Measurements from ENCODE around the gene ARID1B. TPM values are rescaled to one million over a fixed set of nuclear protein-coding genes. Genes with fewer than 3 reads are reported as not detected.
A peak's percentile ranks its signal among the peaks of the same experiment; 100 is the strongest.

The ARID1B gene
- total RNA-seq, 1 experiment from 2014 or later: 91.7 TPM

DNA sequence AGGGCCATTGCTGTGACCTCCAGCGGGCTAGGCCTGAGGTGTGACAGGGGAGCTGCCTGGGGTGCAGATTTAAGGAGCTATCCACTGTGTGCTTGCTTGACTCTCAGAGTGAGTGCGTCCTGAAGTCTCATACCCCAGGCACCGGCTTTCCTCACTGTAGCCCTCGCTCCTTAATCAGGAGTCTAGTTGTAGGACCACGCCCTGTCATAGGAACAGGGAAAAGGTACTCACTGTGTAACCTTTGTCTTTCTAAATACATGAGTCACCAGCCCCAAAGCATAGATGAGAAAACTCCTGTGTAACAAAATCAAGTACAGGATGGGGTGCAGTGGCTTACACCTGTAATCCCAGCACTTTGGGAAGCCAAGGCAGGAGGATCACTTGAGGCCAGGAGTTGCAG lies 404.5 kb downstream of the ARID1B start:
- TF ChIP-seq CTCF (IDR thresholded peaks at IDR 0.05) (no peak), TCF7L2 (IDR thresholded peaks at IDR 0.05; ENCODE audit: low read depth, low read length) (no peak), POLR2AphosphoS5 (IDR thresholded peaks at IDR 0.05; ENCODE audit: low read depth, low read length) (no peak), SIN3A (IDR thresholded peaks at IDR 0.05; ENCODE audit: borderline replicate concordance, insufficient read depth, low read depth, low read length) (no peak)
- TF ChIP-seq, protein P1, sequence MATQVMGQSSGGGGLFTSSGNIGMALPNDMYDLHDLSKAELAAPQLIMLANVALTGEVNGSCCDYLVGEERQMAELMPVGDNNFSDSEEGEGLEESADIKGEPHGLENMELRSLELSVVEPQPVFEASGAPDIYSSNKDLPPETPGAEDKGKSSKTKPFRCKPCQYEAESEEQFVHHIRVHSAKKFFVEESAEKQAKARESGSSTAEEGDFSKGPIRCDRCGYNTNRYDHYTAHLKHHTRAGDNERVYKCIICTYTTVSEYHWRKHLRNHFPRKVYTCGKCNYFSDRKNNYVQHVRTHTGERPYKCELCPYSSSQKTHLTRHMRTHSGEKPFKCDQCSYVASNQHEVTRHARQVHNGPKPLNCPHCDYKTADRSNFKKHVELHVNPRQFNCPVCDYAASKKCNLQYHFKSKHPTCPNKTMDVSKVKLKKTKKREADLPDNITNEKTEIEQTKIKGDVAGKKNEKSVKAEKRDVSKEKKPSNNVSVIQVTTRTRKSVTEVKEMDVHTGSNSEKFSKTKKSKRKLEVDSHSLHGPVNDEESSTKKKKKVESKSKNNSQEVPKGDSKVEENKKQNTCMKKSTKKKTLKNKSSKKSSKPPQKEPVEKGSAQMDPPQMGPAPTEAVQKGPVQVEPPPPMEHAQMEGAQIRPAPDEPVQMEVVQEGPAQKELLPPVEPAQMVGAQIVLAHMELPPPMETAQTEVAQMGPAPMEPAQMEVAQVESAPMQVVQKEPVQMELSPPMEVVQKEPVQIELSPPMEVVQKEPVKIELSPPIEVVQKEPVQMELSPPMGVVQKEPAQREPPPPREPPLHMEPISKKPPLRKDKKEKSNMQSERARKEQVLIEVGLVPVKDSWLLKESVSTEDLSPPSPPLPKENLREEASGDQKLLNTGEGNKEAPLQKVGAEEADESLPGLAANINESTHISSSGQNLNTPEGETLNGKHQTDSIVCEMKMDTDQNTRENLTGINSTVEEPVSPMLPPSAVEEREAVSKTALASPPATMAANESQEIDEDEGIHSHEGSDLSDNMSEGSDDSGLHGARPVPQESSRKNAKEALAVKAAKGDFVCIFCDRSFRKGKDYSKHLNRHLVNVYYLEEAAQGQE (IDR thresholded peaks at IDR 0.05; ENCODE audit: insufficient read depth in 1 of 2, low read depth in 2 of 2, low read length in 1 of 2): no peak
- Histone ChIP-seq H3K27ac (ENCODE audit: low read length) (no peak overlapping the region), H3K27me3 (ENCODE audit: control insufficient read depth, insufficient read depth, low read length) (no peaks in the 10 kb centered on the region), H3K9me3 (ENCODE audit: control insufficient read depth, insufficient read depth, low read depth, low read length) (no peaks in the 10 kb centered on the region), H3K4me3 (ENCODE audit: low read depth in 2 of 2, low read length in 2 of 2) (no peak overlapping the region), H3K4me1 (ENCODE audit: control insufficient read depth, insufficient read depth, low read length) (no peaks in the 10 kb centered on the region), H3K36me3 (ENCODE audit: control insufficient read depth, insufficient read depth, low read length) (peaks cover 3% of the 10 kb centered on the region; the same call in 1 of the 2 replicates)
- in situ Hi-C loops (cut with HindIII; ENCODE audit: low pct_unique_long_range_greater_than_20kb, low sequenced_read_pairs) (no loop called here), intact Hi-C loops (cut with micrococcal nuclease; ENCODE audit: unreplicated experiment) (loop anchor here (5.0 kb wide), 1 partner anchor 144 kb away; no protein-coding TSS in a partner anchor)
- DNase-seq (ENCODE audit: low read depth, low spot score) (peak; percentile 8), ATAC-seq (no peak)
- POLR2A ChIA-PET: no interaction called here
- BruUV-seq (replicated peaks): no TSS peak
- CTCF ChIA-PET: no interaction called here

DNA sequence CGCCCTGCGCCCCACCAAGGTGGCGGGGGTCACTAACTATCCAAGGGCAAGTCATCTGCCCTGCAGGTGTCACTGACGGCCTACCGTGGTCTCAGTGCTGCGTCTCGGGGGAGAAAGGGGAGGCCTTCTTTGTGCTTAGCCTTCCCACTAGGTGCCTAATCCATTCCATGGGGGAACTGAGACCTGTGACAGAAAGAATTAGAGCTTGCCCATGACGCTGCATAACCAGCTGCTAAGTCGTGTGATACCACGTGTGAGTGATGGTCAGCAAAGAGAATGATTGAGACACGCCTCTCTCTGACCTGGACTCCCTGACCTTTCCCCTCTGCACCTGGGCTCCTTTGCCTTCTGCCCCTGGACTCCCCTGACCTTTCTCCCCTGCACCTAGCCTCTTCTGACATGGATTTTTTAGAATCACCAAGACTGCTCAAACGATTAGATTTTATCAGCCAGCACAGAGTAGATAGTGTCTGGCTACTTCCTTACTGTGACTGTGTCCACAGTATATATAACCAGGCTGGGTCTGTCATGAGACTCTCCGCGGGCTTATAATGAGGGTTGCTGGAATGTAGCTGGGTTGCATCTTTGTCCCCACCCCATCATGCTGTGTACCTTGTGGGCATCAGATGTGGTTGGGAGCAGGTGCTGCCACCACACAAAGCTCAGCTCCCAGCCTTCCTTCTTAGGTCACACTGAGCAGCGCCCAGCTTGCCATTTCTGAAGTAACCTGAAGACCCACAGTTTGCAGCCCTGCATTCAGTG lies 405.5 kb downstream of the ARID1B start:
- Histone ChIP-seq H3K27ac (ENCODE audit: low read length) (no peak overlapping the region), H3K36me3 (ENCODE audit: control insufficient read depth, insufficient read depth, low read length) (peaks cover 3% of the 10 kb centered on the region; the same call in 1 of the 2 replicates), H3K9me3 (ENCODE audit: control insufficient read depth, insufficient read depth, low read depth, low read length) (no peaks in the 10 kb centered on the region), H3K4me1 (ENCODE audit: control insufficient read depth, insufficient read depth, low read length) (peaks cover 3% of the 10 kb centered on the region), H3K4me3 (ENCODE audit: low read depth in 2 of 2, low read length in 2 of 2) (no peak overlapping the region), H3K27me3 (ENCODE audit: control insufficient read depth, insufficient read depth, low read length) (no peaks in the 10 kb centered on the region)
- intact Hi-C loops (cut with micrococcal nuclease; ENCODE audit: unreplicated experiment): loop anchor here (5.0 kb wide), 1 partner anchor 145 kb away; no protein-coding TSS in a partner anchor
- ChIA-PET CTCF (no interaction called here), POLR2A (no interaction called here)
- in situ Hi-C loops (cut with HindIII; ENCODE audit: low pct_unique_long_range_greater_than_20kb, low sequenced_read_pairs): no loop called here
- peak; percentile 32 for ATAC-seq
- no TSS peak for BruUV-seq (replicated peaks)
- no peak for TF ChIP-seq TCF7L2 (IDR thresholded peaks at IDR 0.05; ENCODE audit: low read depth, low read length)
- TF ChIP-seq CTCF (IDR thresholded peaks at IDR 0.05): no peak
- TF ChIP-seq SIN3A (IDR thresholded peaks at IDR 0.05; ENCODE audit: borderline replicate concordance, insufficient read depth, low read depth, low read length): no peak
- no peak for TF ChIP-seq POLR2AphosphoS5 (IDR thresholded peaks at IDR 0.05; ENCODE audit: low read depth, low read length)
- TF ChIP-seq, protein P1 (IDR thresholded peaks at IDR 0.05; ENCODE audit: insufficient read depth in 1 of 2, low read depth in 2 of 2, low read length in 1 of 2): no peak
- DNase-seq (ENCODE audit: low read depth, low spot score): no peak
